CD4-positive, CD25-positive, alpha-beta regulatory T cell (primary cell): ENCODE results near the gene VARS1. TPM values are rescaled to one million over a fixed set of nuclear protein-coding genes. Genes with fewer than 3 reads are reported as not detected.

Experiments used
- ATAC-seq, 2 donors: fragments of 150-1000 bp; cut with Tn5 transposase; one replicate each; pipeline ENCODE4 v1.10.0; 2021; ENCODE audit warnings: low read depth in 2 of 2, moderate number of reproducible peaks in 2 of 2, moderate library complexity in 1 of 2
- DNase-seq, 3 donors: peaks; one replicate each; pipeline versions ENCODE4 v3.0.0 to v3.0.0-alpha.2; 2012 to 2022; ENCODE audit warnings: mixed read lengths in 1 of 3
- H3K27ac ChIP-seq: one replicate; pipeline ENCODE4 v1.7.0; 2013; ENCODE audit warnings: mild to moderate bottlenecking, low read length; ENCODE audit not compliant: insufficient read depth, poor library complexity, severe bottlenecking
- H3K27me3 ChIP-seq: one replicate; pipeline ENCODE4 v1.7.0; 2013; ENCODE audit warnings: low read length; ENCODE audit not compliant: control insufficient read depth, insufficient read depth
- H3K36me3 ChIP-seq: one replicate; pipeline ENCODE4 v1.7.0; 2013; ENCODE audit warnings: mild to moderate bottlenecking, low read length, moderate library complexity; ENCODE audit not compliant: control insufficient read depth, insufficient read depth
- H3K4me1 ChIP-seq: 2 replicates; pipeline ENCODE4 v1.7.0; 2013; ENCODE audit warnings: mild to moderate bottlenecking, low read length; ENCODE audit not compliant: insufficient read depth, control insufficient read depth, poor library complexity, severe bottlenecking
- H3K4me3 ChIP-seq: one replicate; pipeline ENCODE4 v1.7.0; 2013; ENCODE audit warnings: low read depth, mild to moderate bottlenecking, low read length, moderate library complexity
- H3K9me3 ChIP-seq, 2 experiments: 1 replicate in 1 of 2; 2 replicates in 1 of 2; pipeline ENCODE4 v1.7.0; 2013; ENCODE audit warnings: low read length in 2 of 2, mild to moderate bottlenecking in 1 of 2, moderate library complexity in 1 of 2; ENCODE audit not compliant: control insufficient read depth in 2 of 2
- H3K27ac Mint-ChIP-seq, 3 donors: one replicate each; pipeline ENCODE4 v1.8.0; 2020 to 2022; ENCODE audit warnings: mild to moderate bottlenecking in 3 of 3, mixed read lengths in 3 of 3, moderate library complexity in 2 of 3
- H3K27me3 Mint-ChIP-seq: one replicate; pipeline ENCODE4 v1.8.0; 2022; ENCODE audit warnings: mild to moderate bottlenecking, mixed read lengths
- H3K36me3 Mint-ChIP-seq: one replicate; pipeline ENCODE4 v1.8.0; 2020; ENCODE audit warnings: mixed read lengths
- H3K4me1 Mint-ChIP-seq, 4 donors: one replicate each; pipeline ENCODE4 v1.8.0; 2020 to 2022; ENCODE audit warnings: mixed read lengths in 4 of 4, mild to moderate bottlenecking in 1 of 4
- H3K4me3 Mint-ChIP-seq, 4 donors: one replicate each; pipeline ENCODE4 v1.8.0; 2020 to 2022; ENCODE audit warnings: mild to moderate bottlenecking in 4 of 4, mixed read lengths in 4 of 4, moderate library complexity in 3 of 4
- H3K9me3 Mint-ChIP-seq, 7 donors: one replicate each; pipeline ENCODE4 v1.8.0; 2020 to 2022; ENCODE audit warnings: mixed read lengths in 7 of 7, mild to moderate bottlenecking in 3 of 7, moderate library complexity in 2 of 7
- polyA plus RNA-seq, 4 donors: library from polyadenylated mRNA; unstranded; fragments of 300-500 nt; fragmentation: Illumina TruSeq; gene quantifications; one replicate each; pipeline ENCODE4 v1.2.3, GENCODE V29; 2021
- total RNA-seq: library from RNA; stranded (reverse); gene quantifications from one replicate; pipeline ENCODE4 v1.2.3, GENCODE V29; 2022

The VARS1 gene
- total and polyA plus RNA-seq, 5 donors from 2014 or later, result 27.1 to 63.4 (median 31.6) TPM

DNA sequence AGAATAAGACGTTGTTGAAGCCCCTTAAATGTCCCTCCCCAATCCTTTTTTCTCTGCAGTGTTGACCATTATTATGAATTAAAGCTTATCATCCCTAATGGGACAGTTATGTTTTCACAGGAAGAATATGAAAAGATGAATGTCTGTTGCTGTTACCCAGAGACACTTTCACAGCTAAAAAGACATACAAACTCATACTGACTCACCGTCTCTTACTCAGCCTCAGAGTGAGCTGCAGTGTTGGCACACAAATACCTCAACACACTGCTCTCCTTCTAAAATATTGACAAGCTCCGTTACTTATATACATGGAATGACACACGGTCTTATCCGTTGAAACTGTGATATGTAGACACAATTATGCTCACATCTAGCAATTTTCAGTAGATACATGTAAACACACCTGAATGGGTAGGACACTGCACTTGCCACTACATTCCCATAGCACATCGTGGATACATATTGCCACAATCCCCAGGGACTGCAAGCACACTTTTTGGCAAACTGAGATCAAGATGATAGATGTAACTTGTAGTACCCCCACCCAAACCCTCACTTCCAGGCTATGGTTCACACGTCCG, 42.7 kb downstream of the VARS1 start:
- ATAC-seq (no peak), DNase-seq (no peak)
- Histone ChIP-seq H3K4me1 (no peaks in the 10 kb centered on the region), H3K27ac (no peak overlapping the region), H3K36me3 (no peaks in the 10 kb centered on the region), H3K9me3 (no peaks in the 10 kb centered on the region), H3K4me3 (no peak overlapping the region), H3K27me3 (no peaks in the 10 kb centered on the region)
- Mint-ChIP-seq H3K36me3 (no peaks in the 10 kb centered on the region), H3K27ac (peak overlapping the region in 2 of 3 donors; percentile 53 to 54), H3K4me1 (peaks cover 0 to 6% (median 3%) of the 10 kb centered on the region in 4 donors), H3K27me3 (no peaks in the 10 kb centered on the region), H3K4me3 (no peak overlapping the region), H3K9me3 (no peaks in the 10 kb centered on the region)

DNA sequence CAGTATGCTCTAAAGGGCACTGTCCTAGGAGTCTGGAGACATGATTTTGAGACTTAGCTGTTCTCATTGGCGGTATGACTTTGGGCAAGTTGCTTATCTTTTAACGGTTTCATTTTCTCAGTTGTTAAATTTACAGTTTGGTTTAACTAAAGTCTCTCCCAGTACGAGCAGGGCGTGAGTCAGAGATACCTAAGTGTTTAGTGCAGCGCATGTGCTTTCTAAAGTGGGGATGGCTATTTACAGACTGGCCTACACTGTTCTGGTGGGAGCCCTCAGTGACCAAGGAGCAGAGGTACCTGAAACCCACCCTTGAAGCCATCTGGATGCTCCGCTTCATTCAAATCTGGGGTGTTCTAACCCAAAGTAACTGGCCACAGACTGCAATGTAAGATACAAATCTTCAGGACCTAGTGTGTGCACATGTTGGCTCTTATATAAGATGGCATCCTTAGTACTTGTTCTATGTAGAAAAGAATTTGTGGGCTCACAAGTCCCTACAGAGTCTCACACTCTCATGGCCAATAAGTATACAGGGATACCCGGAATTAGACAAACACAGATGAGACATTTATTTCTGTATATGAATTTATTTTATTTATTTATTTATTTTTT, 45.0 kb downstream of the VARS1 start:
- H3K36me3 ChIP-seq, result no peaks in the 10 kb centered on the region
- no peak for DNase-seq
- Mint-ChIP-seq H3K4me3 (no peak overlapping the region), H3K4me1 (peaks cover 0 to 6% (median 2%) of the 10 kb centered on the region in 4 donors), H3K36me3 (peaks cover 6% of the 10 kb centered on the region), H3K27ac (no peak overlapping the region), H3K9me3 (no peaks in the 10 kb centered on the region), H3K27me3 (no peaks in the 10 kb centered on the region)
- no peaks in the 10 kb centered on the region for H3K9me3 ChIP-seq
- H3K4me1 ChIP-seq, result no peaks in the 10 kb centered on the region
- no peak overlapping the region for H3K27ac ChIP-seq
- H3K4me3 ChIP-seq, result no peak overlapping the region
- no peaks in the 10 kb centered on the region for H3K27me3 ChIP-seq
- no peak for ATAC-seq

DNA sequence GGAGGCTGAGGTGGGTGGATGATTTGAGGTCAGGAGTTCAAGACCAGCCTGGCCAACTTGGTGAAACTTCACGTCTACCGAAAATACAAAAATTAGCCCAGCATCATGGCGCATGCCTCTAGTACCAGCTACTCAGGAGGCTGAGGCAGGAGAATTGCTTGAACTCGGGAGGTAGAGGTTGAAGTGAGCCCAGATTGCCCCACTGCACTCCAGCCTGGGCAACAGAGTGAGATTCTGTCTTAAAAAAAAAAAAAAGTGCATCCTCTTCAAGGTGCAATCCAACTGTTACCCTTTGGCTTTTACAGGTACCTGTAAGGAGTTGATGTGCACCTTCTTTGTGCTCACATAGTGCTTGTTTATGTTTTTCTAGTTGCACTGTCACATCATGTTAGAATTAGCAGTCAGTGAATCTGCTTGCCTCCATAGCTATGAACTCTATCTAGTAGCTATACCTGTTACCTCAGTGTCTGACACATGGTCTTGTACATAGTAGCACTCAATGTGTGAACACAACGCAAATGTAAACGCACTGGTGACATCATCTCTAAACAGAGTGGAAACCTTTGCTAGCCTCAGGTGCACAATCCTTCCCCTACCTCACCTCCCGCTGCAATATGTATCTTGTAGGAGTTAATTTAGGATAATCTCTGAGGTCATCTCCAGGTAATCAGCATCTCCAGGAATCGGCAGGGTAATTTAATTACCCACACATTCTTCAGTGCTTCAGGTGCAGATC, 46.1 kb downstream of the VARS1 start:
- Mint-ChIP-seq H3K4me1 (peaks cover 0 to 10% (median 1%) of the 10 kb centered on the region in 4 donors), H3K27ac (peak overlapping the region in 2 of 3 donors; percentile 16 to 37), H3K27me3 (no peaks in the 10 kb centered on the region), H3K36me3 (peaks cover 6% of the 10 kb centered on the region), H3K9me3 (no peaks in the 10 kb centered on the region), H3K4me3 (no peak overlapping the region)
- Histone ChIP-seq H3K36me3 (no peaks in the 10 kb centered on the region), H3K9me3 (no peaks in the 10 kb centered on the region), H3K4me3 (no peak overlapping the region), H3K27ac (no peak overlapping the region), H3K4me1 (no peaks in the 10 kb centered on the region), H3K27me3 (no peaks in the 10 kb centered on the region)
- ATAC-seq, result no peak
- DNase-seq, result no peak

Other genes with a start within 250 kb of the VARS1 start
Only the 30 nearest of the 42 such genes appear.
- 214 TPM for gene PRRC2A, start 175.0 kb downstream of the VARS1 start, total RNA-seq
- gene PRRC2A, start 175.0 kb downstream of the VARS1 start, polyA plus RNA-seq, result 1 to 10 TPM; 2.8 to 5.0 (median 3.2) TPM
- gene BAG6, start 143.1 kb downstream of the VARS1 start, total RNA-seq, result 213 TPM
- 10 to 100 TPM; 13.5 to 19.7 (median 18.0) TPM for gene BAG6, start 143.1 kb downstream of the VARS1 start, polyA plus RNA-seq
- 1.7 TPM for gene APOM, start 139.9 kb downstream of the VARS1 start, total RNA-seq
- 1 to 10 TPM; 2.5 to 4.1 (median 2.8) TPM for gene APOM, start 139.9 kb downstream of the VARS1 start, polyA plus RNA-seq
- gene C6orf47, start 135.0 kb downstream of the VARS1 start, total RNA-seq, result 18.8 TPM
- 10 to 100 TPM; 24.2 to 30.5 (median 27.1) TPM for gene C6orf47, start 135.0 kb downstream of the VARS1 start, polyA plus RNA-seq
- gene GPANK1, start 130.8 kb downstream of the VARS1 start, total RNA-seq, result 9.8 TPM
- gene GPANK1, start 130.8 kb downstream of the VARS1 start, polyA plus RNA-seq, result 10 to 100 TPM; 21.6 to 27.3 (median 25.2) TPM
- 141 TPM for gene CSNK2B, start 129.7 kb downstream of the VARS1 start, total RNA-seq
- gene CSNK2B, start 129.7 kb downstream of the VARS1 start, polyA plus RNA-seq, result 100 to 1,000 TPM; 235 to 285 (median 261) TPM
- gene LY6G5B, start 125.8 kb downstream of the VARS1 start, total RNA-seq, result 38.8 TPM
- not detected for gene LY6G5B, start 125.8 kb downstream of the VARS1 start, polyA plus RNA-seq
- 3.1 TPM for gene LY6G5C, start 114.7 kb downstream of the VARS1 start, total RNA-seq
- gene LY6G5C, start 114.7 kb downstream of the VARS1 start, polyA plus RNA-seq, result 10 to 100 TPM in 3 of 4 donors, 1 to 10 TPM in 1; 7.4 to 19.9 (median 11.9) TPM
- 78.4 TPM for gene ABHD16A, start 92.4 kb downstream of the VARS1 start, total RNA-seq
- 10 to 100 TPM; 33.4 to 43.2 (median 35.8) TPM for gene ABHD16A, start 92.4 kb downstream of the VARS1 start, polyA plus RNA-seq
- gene LY6G6F, start 88.9 kb downstream of the VARS1 start, total RNA-seq, result 1.5 TPM
- gene LY6G6F, start 88.9 kb downstream of the VARS1 start, polyA plus RNA-seq, result not detected
- gene LY6G6D, start 80.4 kb downstream of the VARS1 start, total RNA-seq, result not detected
- not detected for gene LY6G6D, start 80.4 kb downstream of the VARS1 start, polyA plus RNA-seq
- gene LY6G6C, start 74.0 kb downstream of the VARS1 start, total RNA-seq, result not detected
- not detected for gene LY6G6C, start 74.0 kb downstream of the VARS1 start, polyA plus RNA-seq
- 10.8 TPM for gene MPIG6B, start 72.4 kb downstream of the VARS1 start, total RNA-seq
- gene MPIG6B, start 72.4 kb downstream of the VARS1 start, polyA plus RNA-seq, result under 1 TPM in 1 of 4 donors, not detected in 3; 0.43 TPM
- gene DDAH2, start 66.5 kb downstream of the VARS1 start, total RNA-seq, result 13.6 TPM
- gene DDAH2, start 66.5 kb downstream of the VARS1 start, polyA plus RNA-seq, result 10 to 100 TPM; 16.0 to 19.8 (median 17.7) TPM
- 192 TPM for gene CLIC1, start 59.2 kb downstream of the VARS1 start, total RNA-seq
- gene CLIC1, start 59.2 kb downstream of the VARS1 start, polyA plus RNA-seq, result 100 to 1,000 TPM; 481 to 771 (median 621) TPM
- gene MSH5, start 55.7 kb downstream of the VARS1 start, total RNA-seq, result 17.4 TPM
- gene MSH5, start 55.7 kb downstream of the VARS1 start, polyA plus RNA-seq, result 1 to 10 TPM; 1.2 to 3.3 (median 1.3) TPM
- 2.3 TPM for gene SAPCD1, start 33.1 kb downstream of the VARS1 start, total RNA-seq
- gene SAPCD1, start 33.1 kb downstream of the VARS1 start, polyA plus RNA-seq, result not detected
- 6.8 TPM for gene VWA7, start 18.4 kb downstream of the VARS1 start, total RNA-seq
- 1 to 10 TPM in 3 of 4 donors, under 1 TPM in 1; 0.91 to 1.2 (median 1.2) TPM for gene VWA7, start 18.4 kb downstream of the VARS1 start, polyA plus RNA-seq
- gene LSM2, start 11.2 kb upstream of the VARS1 start, total RNA-seq, result 29.3 TPM
- gene LSM2, start 11.2 kb upstream of the VARS1 start, polyA plus RNA-seq, result 100 to 1,000 TPM in 1 of 4 donors, 10 to 100 TPM in 3; 80.0 to 122 (median 87.5) TPM
- 5.5 TPM for gene HSPA1L, start 19.5 kb upstream of the VARS1 start, total RNA-seq
- 1 to 10 TPM; 2.2 to 4.2 (median 3.5) TPM for gene HSPA1L, start 19.5 kb upstream of the VARS1 start, polyA plus RNA-seq
- gene HSPA1A, start 19.8 kb upstream of the VARS1 start, total RNA-seq, result 30.6 TPM
- 10 to 100 TPM; 65.7 to 93.0 (median 80.5) TPM for gene HSPA1A, start 19.8 kb upstream of the VARS1 start, polyA plus RNA-seq
- gene HSPA1B, start 32.0 kb upstream of the VARS1 start, total RNA-seq, result 27.3 TPM
- gene HSPA1B, start 32.0 kb upstream of the VARS1 start, polyA plus RNA-seq, result 1 to 10 TPM; 2.3 to 6.8 (median 3.0) TPM
- gene NEU1, start 67.1 kb upstream of the VARS1 start, total RNA-seq, result 29.1 TPM
- 10 to 100 TPM; 26.4 to 32.4 (median 29.7) TPM for gene NEU1, start 67.1 kb upstream of the VARS1 start, polyA plus RNA-seq
- 1.0 TPM for gene SLC44A4, start 83.2 kb upstream of the VARS1 start, total RNA-seq
- not detected for gene SLC44A4, start 83.2 kb upstream of the VARS1 start, polyA plus RNA-seq
- gene EHMT2, start 101.9 kb upstream of the VARS1 start, total RNA-seq, result 46.4 TPM
- gene EHMT2, start 101.9 kb upstream of the VARS1 start, polyA plus RNA-seq, result 10 to 100 TPM; 29.4 to 33.5 (median 31.9) TPM
- gene ZBTB12, start 106.3 kb upstream of the VARS1 start, total RNA-seq, result 0.20 TPM
- not detected for gene ZBTB12, start 106.3 kb upstream of the VARS1 start, polyA plus RNA-seq
- gene C2, start 132.0 kb upstream of the VARS1 start, total RNA-seq, result 1.3 TPM
- under 1 TPM in 1 of 4 donors, not detected in 3; 0.47 TPM for gene C2, start 132.0 kb upstream of the VARS1 start, polyA plus RNA-seq
- 0.64 TPM for gene CFB, start 150.3 kb upstream of the VARS1 start, total RNA-seq
- 1 to 10 TPM in 3 of 4 donors, under 1 TPM in 1; 0.68 to 1.9 (median 1.6) TPM for gene CFB, start 150.3 kb upstream of the VARS1 start, polyA plus RNA-seq
- gene NELFE, start 163.2 kb upstream of the VARS1 start, total RNA-seq, result 51.4 TPM
- 10 to 100 TPM; 52.9 to 62.3 (median 60.5) TPM for gene NELFE, start 163.2 kb upstream of the VARS1 start, polyA plus RNA-seq
- gene SKIC2, start 163.4 kb upstream of the VARS1 start, total RNA-seq, result 101 TPM
- gene SKIC2, start 163.4 kb upstream of the VARS1 start, polyA plus RNA-seq, result 10 to 100 TPM; 16.2 to 20.9 (median 17.5) TPM